Ramos (cell line): ENCODE results near the gene TP53I11.

Experiments
- in situ Hi-C: fragments of 300-500 bp; cut with MboI; formaldehyde crosslinking; loops from one replicate; pipeline ENCODE4 v1.14.3; 2022; ENCODE audit warnings: low sequenced_read_pairs; ENCODE audit not compliant: unreplicated experiment

TP53I11 gene

DNA sequence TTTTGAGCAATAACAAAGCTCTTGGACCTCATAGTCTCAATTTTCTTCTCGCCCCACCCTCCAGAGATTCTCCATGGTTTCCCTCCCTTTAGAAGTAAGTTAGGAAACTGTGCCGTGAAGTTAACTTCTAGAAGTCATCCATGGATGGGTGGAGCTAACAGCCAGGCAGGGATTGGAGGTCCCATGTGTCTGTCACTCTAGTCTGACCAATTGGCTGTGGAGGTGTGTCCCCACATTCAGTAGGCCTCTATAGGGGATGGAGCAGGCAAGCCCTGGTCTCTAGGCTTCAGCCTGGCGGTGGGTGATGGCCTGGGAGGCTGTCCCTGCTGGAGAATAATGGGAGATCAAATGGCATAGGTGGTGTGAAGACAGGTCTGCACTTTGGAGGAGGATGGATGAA lies 50.7 kb downstream of the TP53I11 start:
- in situ Hi-C loops = no loop called here

DNA sequence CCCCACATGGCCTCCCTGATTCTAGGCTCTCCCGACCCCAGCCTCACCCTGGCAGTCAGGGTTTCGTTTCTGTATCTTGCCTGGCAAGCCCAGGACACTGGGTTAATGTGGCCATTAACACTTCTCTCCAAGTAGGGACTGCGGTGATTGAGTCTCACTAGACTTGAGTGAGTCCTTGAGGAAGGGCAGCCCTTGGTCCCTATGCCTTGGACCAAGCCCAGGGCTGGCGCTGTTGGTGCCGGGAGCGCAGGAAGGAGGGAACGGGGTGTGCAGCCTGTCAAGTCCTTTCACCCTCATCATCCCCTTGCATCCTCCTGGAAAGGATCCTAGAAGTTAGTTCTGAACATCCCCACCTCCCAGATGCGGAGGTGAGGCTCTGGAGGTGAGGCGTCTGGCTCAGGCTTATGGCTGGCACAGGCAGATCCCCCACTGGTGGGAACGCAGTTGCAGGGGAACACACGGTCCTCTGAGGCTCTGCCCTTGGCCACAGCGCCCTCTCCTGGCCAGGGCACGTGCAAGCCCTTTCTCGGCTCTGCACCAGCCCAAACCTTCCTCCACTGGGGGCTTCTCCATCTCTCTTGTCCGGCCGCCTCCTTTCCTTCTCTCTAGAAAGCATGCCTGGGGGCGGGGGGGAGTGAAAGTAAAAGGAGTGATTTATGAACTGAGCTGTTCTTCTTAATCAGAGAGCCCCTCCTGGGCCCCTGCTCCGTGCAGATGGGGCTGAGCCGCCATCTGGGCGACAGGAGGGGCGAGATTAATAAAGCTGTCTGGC lies 56.7 kb downstream of the TP53I11 start:
- in situ Hi-C loops = no loop called here

DNA sequence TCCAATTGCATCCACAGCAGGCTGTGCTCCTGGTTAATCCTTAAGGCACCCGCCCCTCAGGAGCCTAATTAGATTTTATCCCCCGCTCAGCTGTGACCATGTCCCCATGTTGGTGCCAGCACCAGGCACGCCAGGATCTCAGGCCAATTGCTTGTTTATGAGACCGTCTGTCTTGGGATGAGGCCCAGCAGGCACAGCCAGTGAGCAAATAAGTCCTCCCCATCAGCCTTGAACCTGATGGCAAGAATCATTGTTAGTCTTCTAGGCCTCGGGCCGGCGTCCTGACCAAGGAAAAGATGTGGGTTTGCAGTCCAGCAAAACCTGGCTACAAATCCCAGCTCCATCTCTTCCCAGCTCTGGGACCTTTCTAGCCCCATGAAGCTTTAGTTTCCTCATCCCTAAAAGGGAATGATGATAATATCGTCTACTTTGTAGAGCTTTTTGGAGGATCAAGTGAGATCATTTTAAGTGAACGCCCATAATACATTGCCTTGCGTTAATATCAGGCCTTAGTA lies 57.3 kb downstream of the TP53I11 start:
- in situ Hi-C loops = no loop called here

DNA sequence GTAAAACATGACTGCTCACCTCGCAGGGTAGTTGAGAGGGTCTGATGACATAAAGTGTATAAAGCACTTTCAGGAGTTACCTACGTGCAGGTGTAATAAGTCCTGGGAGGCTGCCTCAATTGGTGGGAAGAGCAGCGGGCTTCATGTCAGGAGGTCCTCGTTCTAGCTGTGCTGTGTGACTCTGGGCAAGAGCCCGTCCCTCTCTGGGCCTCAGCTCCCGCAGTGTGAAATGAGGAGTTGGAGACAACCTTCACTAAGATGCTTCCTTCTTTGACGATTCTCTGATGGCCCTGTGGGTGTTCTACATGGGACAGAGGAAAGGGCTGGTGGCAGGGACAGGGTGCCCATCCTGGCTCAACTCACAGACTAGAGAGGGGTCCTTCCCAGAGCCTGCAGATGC lies 57.8 kb downstream of the TP53I11 start:
- in situ Hi-C loops = no loop called here

DNA sequence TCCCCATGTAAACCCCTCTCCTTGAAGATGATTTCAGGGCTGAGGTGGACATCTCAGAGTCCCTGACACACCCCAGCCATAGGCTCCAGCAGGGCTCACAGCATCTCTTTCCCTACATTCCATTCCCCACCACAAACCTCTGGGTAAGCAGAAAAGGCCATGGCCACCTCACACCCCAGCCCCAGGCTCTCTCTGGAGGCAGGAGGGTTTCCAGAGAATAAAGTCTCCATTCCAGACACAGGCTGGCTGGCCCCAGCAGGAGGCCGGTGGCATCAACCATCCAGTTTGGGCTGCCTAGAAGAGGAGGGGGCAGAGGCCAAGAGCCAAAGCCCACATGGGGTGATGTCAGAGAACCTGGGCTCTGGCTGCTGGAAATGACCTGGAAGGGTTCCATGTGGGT lies 61.4 kb downstream of the TP53I11 start:
- in situ Hi-C loops = no loop called here

DNA sequence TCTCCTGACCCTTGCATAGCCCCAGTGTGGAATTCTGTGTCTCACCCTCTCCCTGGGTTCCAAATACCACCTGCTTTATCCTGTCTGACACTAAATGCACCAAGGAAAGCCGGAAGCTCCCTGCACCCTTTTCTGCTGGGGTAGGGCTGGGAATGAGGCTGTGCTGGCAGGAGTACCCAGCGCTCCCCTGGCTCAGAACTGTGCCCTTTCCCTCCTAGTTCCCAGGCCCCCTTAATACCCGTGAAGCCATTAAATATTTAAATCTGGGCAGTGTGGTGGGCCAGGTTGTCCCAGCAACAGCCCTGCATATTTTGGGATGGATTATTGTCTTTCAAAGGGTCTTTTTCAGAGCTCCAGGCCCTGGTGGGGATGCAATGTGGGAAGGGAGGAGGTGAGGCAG lies 63.0 kb downstream of the TP53I11 start:
- in situ Hi-C loops = no loop called here

DNA sequence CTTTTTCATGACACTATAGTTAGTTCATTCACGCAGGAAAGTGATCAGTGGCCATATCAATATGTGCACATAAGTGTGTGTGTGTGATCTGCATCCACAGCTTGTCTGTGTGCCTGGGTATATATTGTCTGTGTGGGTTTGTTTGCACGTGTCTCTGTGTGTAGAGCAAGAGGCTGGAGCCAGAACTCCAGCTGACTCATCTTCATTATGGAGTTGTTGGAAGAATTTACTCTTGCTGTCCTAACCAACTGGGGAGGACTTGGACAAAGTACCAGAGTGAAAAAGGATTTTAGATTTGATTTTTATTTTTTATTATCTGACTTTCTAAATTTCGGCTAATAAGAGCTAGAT lies 63.9 kb downstream of the TP53I11 start:
- in situ Hi-C loops = no loop called here

DNA sequence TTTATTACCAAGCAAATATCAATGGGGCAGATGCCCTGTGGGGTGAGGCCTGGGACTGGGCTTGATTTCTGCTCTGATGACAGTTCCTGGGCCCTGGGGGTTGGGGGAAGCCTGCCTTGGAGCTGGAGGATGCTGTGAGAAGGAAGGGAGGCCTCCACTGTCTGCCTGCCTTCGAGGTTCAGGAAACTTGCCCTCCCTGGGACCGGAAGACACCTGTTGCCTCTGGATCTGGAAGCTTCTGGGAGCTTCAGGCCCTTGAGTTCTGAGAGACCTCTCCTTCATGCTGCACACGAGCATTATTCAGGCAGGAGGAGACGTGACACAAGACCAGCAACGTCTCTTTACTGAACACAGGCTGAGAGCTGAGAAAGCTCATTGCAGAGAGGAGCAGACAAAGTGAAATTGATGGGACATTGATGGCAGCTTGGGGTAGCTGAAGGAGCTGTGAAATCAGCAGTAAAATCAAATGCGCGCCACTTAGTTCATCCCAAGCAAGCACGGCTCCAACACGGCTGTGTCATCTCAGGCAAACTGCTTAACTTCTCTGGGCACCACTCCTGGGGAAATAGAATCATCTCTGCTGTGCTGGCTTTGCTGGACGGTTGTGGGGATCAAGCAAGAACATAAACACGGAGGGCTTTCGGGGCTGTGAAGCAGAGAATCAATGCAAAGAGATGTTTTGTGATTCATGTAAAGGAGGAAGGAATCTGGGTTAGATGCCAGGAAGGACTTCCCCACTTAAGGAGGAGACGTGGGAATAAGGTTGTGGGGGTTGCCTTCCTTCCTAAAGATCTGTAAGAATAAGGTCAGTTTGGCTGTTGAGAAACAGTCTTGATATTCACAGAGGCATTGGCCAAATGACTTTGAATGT lies 64.5 kb downstream of the TP53I11 start:
- in situ Hi-C loops = no loop called here

DNA sequence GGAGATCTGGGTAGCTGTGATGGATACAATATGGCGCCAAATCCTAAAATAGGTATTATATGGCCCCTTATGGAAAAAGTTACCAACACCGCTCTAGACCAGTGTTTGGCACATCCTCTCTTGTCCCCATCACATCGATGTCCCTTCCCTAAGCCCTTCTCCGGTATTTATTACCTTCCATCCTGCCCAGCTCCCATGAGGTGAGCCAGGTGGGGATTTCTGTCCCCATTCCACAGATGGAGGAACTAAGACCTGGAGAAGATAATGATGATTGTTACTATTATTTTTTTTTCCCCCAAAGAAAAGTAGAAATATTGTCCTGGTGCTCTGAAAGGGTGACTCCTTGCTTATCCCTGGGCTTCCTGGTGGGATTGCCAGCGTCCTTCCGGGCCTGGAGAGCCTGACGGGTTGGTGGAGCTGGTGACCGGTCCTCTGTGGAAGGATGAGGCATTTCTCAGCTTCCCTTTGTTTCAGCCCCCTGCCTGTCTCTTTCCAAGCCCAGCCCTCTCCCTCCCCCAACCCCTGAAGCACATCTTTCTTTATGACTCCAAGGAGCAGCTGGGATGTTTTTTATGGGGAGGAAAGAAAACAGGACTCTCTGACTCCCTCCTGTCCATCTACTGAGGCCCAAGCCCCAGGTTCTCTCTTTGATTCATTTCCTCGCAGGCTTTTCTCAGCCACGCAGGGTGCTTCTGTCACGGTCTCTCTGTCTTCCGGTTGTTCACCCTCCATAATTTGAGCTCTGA lies 65.4 kb downstream of the TP53I11 start:
- in situ Hi-C loops = no loop called here

DNA sequence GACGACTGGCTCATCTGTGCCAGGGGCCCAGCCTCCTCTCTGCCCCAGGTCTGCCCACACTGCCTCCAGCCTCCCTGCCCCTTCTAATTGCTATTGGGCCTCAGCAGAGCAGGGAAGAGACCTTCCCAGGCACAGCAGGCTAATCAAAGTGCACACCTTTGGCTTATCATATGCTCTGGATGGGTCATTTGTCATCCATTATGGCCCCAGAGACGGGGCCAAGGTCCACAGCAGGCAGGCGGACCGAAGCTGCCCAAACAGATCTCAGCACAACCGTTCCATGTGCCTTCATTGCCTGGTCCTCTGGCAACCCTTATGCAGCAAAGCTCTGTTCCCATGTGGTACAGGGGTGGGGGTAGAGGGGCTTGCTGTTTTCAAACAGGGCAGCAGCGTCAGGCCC lies 66.6 kb downstream of the TP53I11 start:
- in situ Hi-C loops = no loop called here

DNA sequence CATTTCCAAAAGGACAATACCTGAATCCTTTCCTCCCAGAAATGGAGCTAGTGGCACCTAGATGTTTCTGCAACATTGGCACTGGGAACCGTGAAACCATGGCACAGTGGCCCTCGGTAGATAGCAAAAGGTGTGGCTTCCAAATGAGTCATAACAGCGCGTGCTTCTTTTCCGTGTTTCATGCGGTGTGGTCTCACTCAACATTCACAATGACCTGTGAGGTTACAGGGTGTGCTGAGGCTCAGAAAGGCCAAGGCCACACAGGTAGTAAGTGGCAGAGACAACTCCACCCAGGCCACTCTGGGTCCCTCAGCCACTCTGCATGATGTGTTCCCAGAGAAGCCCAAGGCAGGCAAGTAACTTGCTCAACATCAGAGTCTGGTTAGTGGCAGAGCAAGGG lies 67.4 kb downstream of the TP53I11 start:
- in situ Hi-C loops = no loop called here
